ENCODE measurements around the gene TMEM196. TPM values are rescaled to one million over a fixed set of nuclear protein-coding genes. Genes with fewer than 3 reads are reported as not detected.

TMEM196 gene
- total RNA-seq, 1 experiment from 2014 or later, result not detected

DNA sequence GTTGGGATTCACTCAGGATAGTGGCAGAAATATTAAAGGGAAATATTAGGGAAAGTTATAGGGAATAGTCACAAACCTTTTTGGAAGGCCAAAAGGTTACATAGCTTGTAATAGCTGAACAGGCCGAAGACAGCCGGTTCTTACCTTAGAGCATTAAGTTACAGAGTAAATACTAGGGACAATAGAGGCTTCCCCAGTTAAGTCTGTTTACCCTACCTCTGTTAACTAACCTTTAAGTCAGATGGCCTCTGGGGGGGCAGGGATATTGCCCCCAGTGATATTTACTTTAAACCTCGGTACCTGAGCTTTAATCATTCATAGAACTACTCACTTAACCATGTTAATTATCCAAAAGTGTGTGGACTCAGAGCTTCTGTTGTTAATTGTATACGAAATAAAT, 71.9 kb downstream of the TMEM196 start:
- intact Hi-C loops (cut with micrococcal nuclease; ENCODE audit: unreplicated experiment) (no loop called here), in situ Hi-C loops (cut with HindIII; ENCODE audit: low pct_unique_long_range_greater_than_20kb, low sequenced_read_pairs) (no loop called here)
- no TSS peak for BruUV-seq (replicated peaks)

DNA sequence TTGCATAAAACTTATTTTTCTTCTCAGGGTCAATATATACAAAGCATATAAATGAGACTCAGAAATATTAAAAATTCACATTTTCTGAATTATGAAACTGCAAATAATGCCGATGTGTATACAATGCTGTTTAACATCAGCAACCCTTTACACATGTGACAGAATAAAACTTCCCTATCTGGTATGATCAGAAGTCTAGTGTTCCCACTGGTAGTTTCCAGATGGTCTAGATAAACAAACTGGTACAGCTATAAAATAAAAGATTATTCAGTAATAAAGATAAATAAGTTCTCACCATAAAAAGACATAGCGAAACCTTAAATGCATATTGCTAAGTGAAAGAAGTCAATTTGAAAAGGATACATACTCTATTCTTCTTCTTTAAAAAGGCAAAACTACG, 72.5 kb downstream of the TMEM196 start:
- peaks cover 15% of the 10 kb centered on the region; the same call in 1 of the 2 replicates for H3K36me3 ChIP-seq (ENCODE audit: control insufficient read depth, insufficient read depth, low read length)
- intact Hi-C loops (cut with micrococcal nuclease; ENCODE audit: unreplicated experiment), result no loop called here
- ATAC-seq (no peak), DNase-seq (ENCODE audit: low read depth, low spot score) (no peak)
- ChIA-PET POLR2A (no interaction called here), CTCF (no interaction called here)
- no peaks in the 10 kb centered on the region for H3K27me3 ChIP-seq (ENCODE audit: control insufficient read depth, insufficient read depth, low read length)
- H3K4me1 ChIP-seq (ENCODE audit: control insufficient read depth, insufficient read depth, low read length), result peaks cover 4% of the 10 kb centered on the region
- in situ Hi-C loops (cut with HindIII; ENCODE audit: low pct_unique_long_range_greater_than_20kb, low sequenced_read_pairs), result no loop called here
- no TSS peak for BruUV-seq (replicated peaks)
- H3K9me3 ChIP-seq (ENCODE audit: control insufficient read depth, insufficient read depth, low read depth, low read length), result no peaks in the 10 kb centered on the region
- no peak overlapping the region for H3K27ac ChIP-seq (ENCODE audit: low read length)
- TF ChIP-seq, protein P1, sequence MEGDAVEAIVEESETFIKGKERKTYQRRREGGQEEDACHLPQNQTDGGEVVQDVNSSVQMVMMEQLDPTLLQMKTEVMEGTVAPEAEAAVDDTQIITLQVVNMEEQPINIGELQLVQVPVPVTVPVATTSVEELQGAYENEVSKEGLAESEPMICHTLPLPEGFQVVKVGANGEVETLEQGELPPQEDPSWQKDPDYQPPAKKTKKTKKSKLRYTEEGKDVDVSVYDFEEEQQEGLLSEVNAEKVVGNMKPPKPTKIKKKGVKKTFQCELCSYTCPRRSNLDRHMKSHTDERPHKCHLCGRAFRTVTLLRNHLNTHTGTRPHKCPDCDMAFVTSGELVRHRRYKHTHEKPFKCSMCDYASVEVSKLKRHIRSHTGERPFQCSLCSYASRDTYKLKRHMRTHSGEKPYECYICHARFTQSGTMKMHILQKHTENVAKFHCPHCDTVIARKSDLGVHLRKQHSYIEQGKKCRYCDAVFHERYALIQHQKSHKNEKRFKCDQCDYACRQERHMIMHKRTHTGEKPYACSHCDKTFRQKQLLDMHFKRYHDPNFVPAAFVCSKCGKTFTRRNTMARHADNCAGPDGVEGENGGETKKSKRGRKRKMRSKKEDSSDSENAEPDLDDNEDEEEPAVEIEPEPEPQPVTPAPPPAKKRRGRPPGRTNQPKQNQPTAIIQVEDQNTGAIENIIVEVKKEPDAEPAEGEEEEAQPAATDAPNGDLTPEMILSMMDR (IDR thresholded peaks at IDR 0.05), result no peak
- TF ChIP-seq POLR2AphosphoS5 (IDR thresholded peaks at IDR 0.05; ENCODE audit: low read depth, low read length) (no peak), TCF7L2 (IDR thresholded peaks at IDR 0.05; ENCODE audit: low read depth, low read length) (no peak), REST (IDR thresholded peaks at IDR 0.05; ENCODE audit: insufficient read depth in 1 of 2, low read depth in 2 of 2, low read length in 1 of 2) (no peak), SIN3A (IDR thresholded peaks at IDR 0.05; ENCODE audit: borderline replicate concordance, insufficient read depth, low read depth, low read length) (no peak)
- no peak overlapping the region for H3K4me3 ChIP-seq (ENCODE audit: low read depth in 2 of 2, low read length in 2 of 2)

More for the DNA sequence above, 71.9 kb downstream of the TMEM196 start:
- ATAC-seq (no peak), DNase-seq (ENCODE audit: low read depth, low spot score) (no peak)
- CTCF ChIA-PET, result no interaction called here
- H3K4me3 ChIP-seq (ENCODE audit: low read depth in 2 of 2, low read length in 2 of 2), result no peak overlapping the region
- no peaks in the 10 kb centered on the region for H3K27me3 ChIP-seq (ENCODE audit: control insufficient read depth, insufficient read depth, low read length)
- peaks cover 9% of the 10 kb centered on the region for H3K4me1 ChIP-seq (ENCODE audit: control insufficient read depth, insufficient read depth, low read length)
- no peaks in the 10 kb centered on the region for H3K9me3 ChIP-seq (ENCODE audit: control insufficient read depth, insufficient read depth, low read depth, low read length)
- POLR2A ChIA-PET, result no interaction called here
- H3K36me3 ChIP-seq (ENCODE audit: control insufficient read depth, insufficient read depth, low read length), result peaks cover 15% of the 10 kb centered on the region; the same call in 1 of the 2 replicates
- no peak overlapping the region for H3K27ac ChIP-seq (ENCODE audit: low read length)
- no peak for TF ChIP-seq POLR2AphosphoS5 (IDR thresholded peaks at IDR 0.05; ENCODE audit: low read depth, low read length)
- TF ChIP-seq, protein P1 (IDR thresholded peaks at IDR 0.05), result no peak
- no peak for TF ChIP-seq SIN3A (IDR thresholded peaks at IDR 0.05; ENCODE audit: borderline replicate concordance, insufficient read depth, low read depth, low read length)
- TF ChIP-seq TCF7L2 (IDR thresholded peaks at IDR 0.05; ENCODE audit: low read depth, low read length), result no peak
- TF ChIP-seq REST (IDR thresholded peaks at IDR 0.05; ENCODE audit: insufficient read depth in 1 of 2, low read depth in 2 of 2, low read length in 1 of 2), result no peak
